Measurements from ENCODE around the gene LMO3. TPM values are rescaled to one million over a fixed set of nuclear protein-coding genes. Genes with fewer than 3 reads are reported as not detected.

Gene LMO3
- total RNA-seq, 4 donors from 2014 or later = 132 to 282 (median 197) TPM

GRCh38 chr12:16606991-16607390 lies 1.0 kb upstream of the LMO3 start:
- DNase-seq = peak; percentile 55 to 68
- H3K4me3 ChIP-seq (replicated peaks in 1 of 3) = peak overlapping the region in 2 of 3 donors; percentile 29 to 46
- intact Hi-C loops (cut with DNase I) = no loop called here
- H3K36me3 ChIP-seq = no peaks in the 10 kb centered on the region
- 26 to 63% methylated on average over 6 of the region's 6 CpGs for WGBS, 2 donors
- H3K27me3 ChIP-seq = no peaks in the 10 kb centered on the region
- peaks cover 15 to 35% of the 10 kb centered on the region in 2 donors for H3K4me1 ChIP-seq
- H3K27ac ChIP-seq = peak overlapping the region; percentile 97 to 99 (median 97)
- H3K9me3 ChIP-seq = no peaks in the 10 kb centered on the region
- TF ChIP-seq POLR2A (IDR thresholded peaks at IDR 0.05) (peak in 1 of 2 donors; percentile 39), CTCF (IDR thresholded peaks at IDR 0.05) (peak in 1 of 6 experiments; percentile 6)

- peak; percentile 79 to 83 for DNase-seq
- no peaks in the 10 kb centered on the region for H3K36me3 ChIP-seq
- no peaks in the 10 kb centered on the region for H3K9me3 ChIP-seq
- peak overlapping the region; percentile 97 to 99 (median 97) for H3K27ac ChIP-seq
- H3K4me3 ChIP-seq (replicated peaks in 1 of 3) = peak overlapping the region; percentile 14 to 46 (median 29)
- TF ChIP-seq POLR2A (IDR thresholded peaks at IDR 0.05) (peak in 1 of 2 donors; percentile 38), CTCF (IDR thresholded peaks at IDR 0.05) (no peak)
- peaks cover 15 to 37% of the 10 kb centered on the region in 2 donors for H3K4me1 ChIP-seq
- no peaks in the 10 kb centered on the region for H3K27me3 ChIP-seq
- WGBS, 2 donors = 1 to 2% methylated on average over 24 to 26 of the region's 26 CpGs
- intact Hi-C loops (cut with DNase I) = no loop called here
Measured at GRCh38 chr12:16606201-16606849, 363 bp upstream of the LMO3 start.

- peak; percentile 77 to 84 for DNase-seq
- 0 to 2% methylated on average over 23 of the region's 23 CpGs for WGBS, 2 donors
- H3K4me1 ChIP-seq = peaks cover 13 to 42% of the 10 kb centered on the region in 2 donors
- H3K27me3 ChIP-seq = no peaks in the 10 kb centered on the region
- intact Hi-C loops (cut with DNase I) = no loop called here
- H3K36me3 ChIP-seq = no peaks in the 10 kb centered on the region
- peak overlapping the region; percentile 14 to 46 (median 29) for H3K4me3 ChIP-seq (replicated peaks in 1 of 3)
- H3K27ac ChIP-seq = peak overlapping the region; percentile 97 to 99 (median 97)
- H3K9me3 ChIP-seq = no peaks in the 10 kb centered on the region
- TF ChIP-seq POLR2A (IDR thresholded peaks at IDR 0.05) = peak in 1 of 2 donors; percentile 72
- no peak for TF ChIP-seq CTCF (IDR thresholded peaks at IDR 0.05)
Measured at GRCh38 chr12:16605642-16606116, 283 bp downstream of the LMO3 start.

GRCh38 chr12:16604596-16605252 lies 1.2 kb downstream of the LMO3 start:
- intact Hi-C loops (cut with DNase I) = no loop called here
- H3K4me1 ChIP-seq = peaks cover 5 to 36% of the 10 kb centered on the region in 2 donors
- DNase-seq = peak; percentile 42 to 48

More at GRCh38 chr12:16604596-16605252, 1.2 kb downstream of the LMO3 start:
- no peak for TF ChIP-seq CTCF (IDR thresholded peaks at IDR 0.05)
- TF ChIP-seq POLR2A (IDR thresholded peaks at IDR 0.05) = peak in 1 of 2 donors; percentile 36
- no peaks in the 10 kb centered on the region for H3K36me3 ChIP-seq
- H3K4me3 ChIP-seq (replicated peaks in 1 of 3) = peak overlapping the region; percentile 2 to 46 (median 15)
- peak overlapping the region; percentile 97 to 99 (median 97) for H3K27ac ChIP-seq
- H3K27me3 ChIP-seq = no peaks in the 10 kb centered on the region
- H3K9me3 ChIP-seq = no peaks in the 10 kb centered on the region
- WGBS, 2 donors = 7 to 9% methylated on average over 22 of the region's 22 CpGs
